GM19328 (cell line): ENCODE data around the gene GRM5.
"Not testable (repeated sequence)": the region's sequence is repeated elsewhere in the genome, so short reads cannot be mapped to it uniquely, and the experiment has no call there.

Source experiments
- ATAC-seq: cut with Tn5 transposase; IDR thresholded peaks from one replicate; pipeline ENCODE4 v1.9.1; 2021; ENCODE audit warnings: mild to moderate bottlenecking, moderate library complexity; ENCODE audit not compliant: unreplicated experiment

The GRM5 gene

DNA sequence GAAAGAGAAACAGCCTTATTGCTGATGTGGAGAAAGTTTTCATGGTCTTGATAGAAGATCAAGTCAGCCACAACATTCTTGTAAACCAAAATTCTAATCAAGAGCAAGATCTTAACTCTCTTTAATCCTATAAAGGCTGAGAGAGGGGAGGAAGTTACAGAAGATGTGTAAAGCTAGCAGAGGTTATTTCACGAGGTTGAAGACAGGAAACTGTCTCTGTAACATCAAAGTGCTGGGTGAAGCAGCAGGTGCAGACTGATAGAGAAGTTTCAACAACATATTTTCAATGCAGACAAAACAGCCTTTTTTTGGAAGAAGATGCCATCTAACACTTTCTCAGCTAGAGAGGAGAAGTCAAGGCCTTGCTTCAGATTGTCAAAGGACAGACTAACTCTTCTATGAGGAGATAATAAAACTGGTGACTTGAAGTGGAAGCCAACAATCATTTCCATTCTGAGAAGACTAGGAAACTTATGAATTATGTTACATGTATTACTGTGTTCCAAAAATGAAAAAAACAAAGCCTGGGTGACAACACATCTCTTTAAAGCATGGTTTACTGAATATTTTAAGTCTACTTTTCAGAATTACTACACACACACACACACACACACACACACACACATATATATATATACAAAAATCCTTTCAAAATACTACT, 221.9 kb downstream of the GRM5 start:
- ATAC-seq, result not testable (repeated sequence)

DNA sequence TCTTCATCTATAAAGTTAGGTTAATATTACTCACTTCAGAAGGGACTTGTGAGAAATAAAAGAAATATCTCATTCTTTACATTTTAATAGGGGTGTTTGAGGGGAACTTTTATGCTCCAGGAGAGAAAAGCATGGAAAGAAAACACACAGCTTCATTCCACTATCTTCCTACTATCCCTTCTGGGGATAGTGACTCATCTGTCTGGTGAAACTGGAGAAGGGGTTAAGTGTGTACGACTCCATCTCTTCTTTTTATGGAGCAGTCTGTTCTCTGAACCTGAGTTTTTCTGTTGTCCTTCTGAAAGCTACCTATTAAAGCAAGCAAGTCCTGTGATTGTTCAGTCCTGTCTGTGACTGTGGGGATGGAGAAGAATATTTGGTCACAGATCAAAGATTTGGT, 227.6 kb downstream of the GRM5 start:
- not testable (repeated sequence) for ATAC-seq

DNA sequence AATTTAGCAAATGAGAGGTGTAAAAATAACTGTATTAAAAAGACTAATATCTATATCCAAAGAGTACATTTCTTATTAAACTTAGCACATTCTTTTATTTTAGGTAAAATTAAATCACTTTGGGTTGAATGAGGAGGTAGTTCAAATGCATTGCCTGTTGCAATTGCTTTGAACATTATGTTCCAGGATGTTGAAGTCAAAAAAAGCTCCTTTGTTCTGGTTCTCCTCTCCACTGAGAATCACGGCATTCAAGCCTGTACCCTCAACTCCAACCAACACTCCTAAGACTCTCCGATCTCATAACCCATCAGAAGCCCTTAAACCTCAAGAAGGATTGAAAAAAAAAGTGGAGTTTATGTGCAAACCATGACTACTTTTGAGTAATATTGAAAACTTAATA, 230.1 kb downstream of the GRM5 start:
- not testable (repeated sequence) for ATAC-seq

DNA sequence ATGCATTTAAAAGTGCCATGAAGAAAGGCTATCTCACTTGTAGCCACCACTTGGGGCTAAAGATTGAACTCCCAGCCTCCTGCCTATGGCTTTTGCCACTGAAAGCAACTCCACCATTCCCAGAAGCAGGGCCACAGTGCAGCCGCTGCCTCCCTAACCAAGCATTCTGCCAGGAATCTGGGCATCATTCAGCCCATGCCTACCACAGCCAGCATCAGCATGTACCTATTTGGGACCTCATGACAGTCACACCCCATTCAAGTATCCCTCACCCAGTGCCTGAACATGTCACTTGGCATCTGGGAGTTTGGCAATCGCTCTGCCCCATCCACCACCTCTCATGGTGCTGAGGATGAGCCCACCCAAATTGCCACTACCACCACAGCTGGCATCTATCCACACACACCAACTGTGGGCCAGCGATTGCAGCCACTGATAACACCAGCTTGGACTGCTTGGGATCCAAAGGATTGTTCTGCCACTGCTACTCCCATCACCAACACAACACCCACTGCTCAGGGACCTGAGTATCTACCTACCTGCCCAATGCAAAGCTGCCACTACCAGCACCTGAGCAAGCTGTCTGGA, 234.4 kb downstream of the GRM5 start:
- no peak for ATAC-seq

DNA sequence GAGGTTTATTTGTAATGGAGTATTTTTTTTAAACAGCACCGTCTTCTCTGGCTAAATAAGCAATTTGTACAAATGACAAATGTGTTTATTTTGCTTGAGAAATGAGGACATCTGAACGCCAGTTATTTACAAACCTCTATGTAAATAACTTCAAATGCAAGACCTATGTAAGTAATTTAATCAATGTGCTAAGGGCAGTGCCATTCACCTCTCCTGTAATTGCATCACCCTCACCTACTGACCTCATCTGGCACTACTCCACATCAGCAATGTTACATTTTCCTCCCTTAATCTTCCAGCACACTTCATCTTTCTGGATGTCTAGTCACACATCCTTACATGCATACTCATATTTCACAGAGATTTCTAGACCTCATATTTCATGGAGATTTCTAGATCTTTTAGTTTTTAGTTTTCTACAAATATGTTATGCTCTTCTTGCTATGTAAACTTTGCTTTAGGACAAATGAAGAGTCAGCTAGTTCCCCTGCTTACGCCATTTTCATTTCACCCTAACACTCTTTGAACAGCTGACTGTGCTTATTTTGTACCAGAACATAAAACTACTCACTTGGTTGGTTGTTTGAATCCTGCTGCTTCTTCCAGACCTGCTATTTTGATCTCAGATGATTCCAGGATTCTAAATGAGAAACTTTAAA, 238.6 kb downstream of the GRM5 start:
- no peak for ATAC-seq

DNA sequence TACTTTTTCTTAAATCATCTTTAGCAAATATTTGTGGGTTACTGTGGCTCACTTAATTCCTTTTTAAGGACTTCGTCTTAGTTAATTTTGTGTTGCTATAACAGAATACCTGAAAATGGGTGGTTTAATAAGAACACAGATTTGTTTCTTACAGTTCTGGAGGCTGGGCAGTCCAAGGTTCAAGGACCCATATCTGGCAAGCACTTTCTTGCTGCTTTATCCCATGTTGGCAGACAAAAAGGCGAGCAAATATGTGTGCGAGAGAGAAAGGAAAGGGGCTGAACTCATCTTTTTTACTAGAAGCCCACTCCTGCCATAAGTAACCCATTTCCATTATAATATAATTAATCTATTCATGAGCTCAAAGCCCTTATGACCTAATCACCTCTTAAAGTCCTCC, 246.2 kb downstream of the GRM5 start:
- ATAC-seq, result no peak

DNA sequence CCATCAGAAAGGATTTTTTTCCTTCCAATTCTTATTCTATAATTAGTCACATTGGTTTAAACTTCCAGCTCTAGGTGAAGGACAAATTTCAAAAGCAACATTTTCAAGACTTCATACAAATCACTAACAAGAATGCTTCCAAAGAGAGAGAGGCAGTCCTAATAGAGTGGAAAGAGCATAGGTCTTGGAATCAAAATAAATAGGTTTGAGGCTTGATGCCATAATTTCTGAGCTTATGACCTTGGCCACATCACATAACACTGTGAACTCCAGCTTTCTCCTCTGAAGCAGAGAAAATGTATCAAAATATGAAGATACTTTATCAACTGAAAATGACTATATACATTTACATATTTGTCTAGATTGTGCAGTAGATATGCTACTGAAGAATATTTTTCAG, 246.8 kb downstream of the GRM5 start:
- ATAC-seq, result no peak

DNA sequence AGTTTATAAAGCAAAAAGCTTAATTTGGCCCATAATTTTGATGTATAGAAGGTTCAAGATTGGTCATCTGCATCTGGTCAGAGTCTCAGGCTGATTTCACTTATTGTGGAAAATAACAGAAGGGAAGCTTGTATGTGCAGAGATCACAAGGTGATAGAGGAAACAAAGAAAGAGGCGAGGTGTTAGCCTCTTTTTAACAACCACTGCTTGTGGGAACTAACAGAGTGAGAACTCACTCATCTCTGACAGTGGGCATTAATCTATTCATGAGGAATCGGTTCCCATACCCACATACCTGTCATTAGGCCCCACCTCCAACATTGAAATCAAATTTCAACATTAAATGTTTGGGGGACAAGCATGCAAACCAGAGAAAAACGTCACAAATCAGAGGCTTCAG, 250.3 kb downstream of the GRM5 start:
- no peak for ATAC-seq

DNA sequence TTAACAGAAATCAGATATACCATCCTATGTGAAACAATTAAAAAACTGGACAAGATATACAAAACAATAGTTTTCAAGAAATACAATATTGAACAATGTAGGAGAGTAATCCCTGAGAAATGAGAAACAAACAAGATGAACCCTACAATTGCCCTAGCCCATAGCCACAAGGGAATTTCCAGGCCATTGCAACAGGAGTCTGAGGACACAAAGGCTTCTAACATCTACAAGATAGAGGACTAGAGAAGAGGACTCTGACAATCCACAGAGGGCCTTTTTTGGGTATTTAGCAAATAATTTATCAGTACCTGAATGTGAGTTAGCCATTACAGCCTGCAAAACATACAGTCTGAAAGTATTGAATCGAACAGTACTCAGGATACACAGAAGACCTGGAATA, 251.7 kb downstream of the GRM5 start:
- ATAC-seq, result no peak

DNA sequence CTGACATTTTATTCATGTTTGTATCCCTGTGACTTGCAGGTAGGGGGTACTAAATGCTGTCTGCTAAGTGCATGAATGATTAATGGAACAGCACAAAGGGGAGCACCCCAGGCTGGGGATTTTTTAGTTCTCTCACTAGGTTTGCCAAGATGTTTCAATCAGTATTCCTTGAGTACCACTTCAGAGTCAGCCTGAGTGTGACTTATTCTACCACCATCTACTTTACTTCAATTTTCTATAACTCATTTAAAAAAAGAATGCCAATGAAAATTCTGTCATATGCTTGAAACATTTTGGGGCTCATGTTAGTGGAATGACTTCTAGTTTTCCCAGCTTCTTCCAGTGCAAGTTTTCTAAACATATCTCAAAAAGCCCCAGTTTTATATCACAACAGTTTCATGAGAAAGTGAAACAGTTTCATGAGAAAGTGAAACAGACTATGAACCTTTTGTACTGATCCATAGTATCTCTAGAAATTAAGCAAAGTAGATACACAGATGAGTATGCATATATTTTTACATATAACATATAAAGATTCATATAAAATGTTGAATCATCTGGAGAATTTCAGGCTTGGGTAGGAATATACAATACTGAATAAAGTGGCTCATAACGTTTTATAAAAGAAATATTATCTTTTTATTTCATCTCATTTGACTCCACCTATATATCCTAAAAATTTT, 252.4 kb downstream of the GRM5 start:
- ATAC-seq, result peak; percentile 78

DNA sequence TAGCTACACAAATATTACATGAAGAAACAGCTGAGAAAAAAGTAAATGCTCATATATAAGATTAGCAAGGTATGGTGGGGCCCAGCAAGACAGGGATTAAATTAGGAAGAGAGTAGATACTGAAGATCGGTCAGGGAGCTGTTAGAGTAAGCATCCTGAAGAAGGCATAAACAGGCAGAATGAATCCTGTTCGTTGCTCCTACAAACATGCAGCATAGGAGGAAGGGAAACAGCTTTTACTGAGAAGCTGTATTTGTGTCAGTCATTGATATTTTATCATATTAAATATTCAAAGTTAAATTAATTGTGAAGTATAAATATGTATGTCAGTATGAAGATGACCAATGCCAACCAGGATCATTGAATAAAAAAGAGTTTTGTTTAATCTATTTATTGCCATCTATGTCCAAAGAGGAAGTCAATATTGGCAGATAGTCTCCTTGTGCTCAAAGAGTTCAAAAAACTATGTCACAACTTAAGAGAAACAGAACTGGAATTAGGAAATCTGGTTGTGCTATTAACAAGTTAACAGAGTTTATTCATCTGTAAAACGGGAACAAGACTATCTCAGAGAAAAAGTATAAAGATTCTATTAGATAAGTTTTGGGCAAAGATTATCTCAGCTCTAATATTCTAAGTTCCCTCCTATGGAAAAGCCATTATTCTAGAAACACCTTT, 255.2 kb downstream of the GRM5 start:
- ATAC-seq, result no peak

DNA sequence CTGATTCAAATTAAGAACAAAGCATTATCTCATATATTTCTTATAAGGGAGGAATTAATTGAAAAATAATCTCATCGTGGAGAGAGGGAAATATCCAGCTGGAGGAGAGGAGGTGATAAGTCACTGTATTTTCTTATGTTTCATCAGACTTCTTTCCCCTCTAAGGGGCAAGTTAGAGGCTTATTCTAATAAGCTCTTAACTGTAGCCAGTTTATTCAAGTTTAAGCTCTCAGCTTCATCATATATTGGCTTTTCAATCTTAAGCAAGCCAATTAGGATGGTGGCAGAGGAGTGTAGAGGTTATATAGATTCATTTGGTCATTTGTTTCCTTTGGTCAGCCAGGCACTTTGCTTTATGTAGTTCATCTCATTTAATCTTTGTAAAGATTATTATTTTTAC, 256.7 kb downstream of the GRM5 start:
- no peak for ATAC-seq

DNA sequence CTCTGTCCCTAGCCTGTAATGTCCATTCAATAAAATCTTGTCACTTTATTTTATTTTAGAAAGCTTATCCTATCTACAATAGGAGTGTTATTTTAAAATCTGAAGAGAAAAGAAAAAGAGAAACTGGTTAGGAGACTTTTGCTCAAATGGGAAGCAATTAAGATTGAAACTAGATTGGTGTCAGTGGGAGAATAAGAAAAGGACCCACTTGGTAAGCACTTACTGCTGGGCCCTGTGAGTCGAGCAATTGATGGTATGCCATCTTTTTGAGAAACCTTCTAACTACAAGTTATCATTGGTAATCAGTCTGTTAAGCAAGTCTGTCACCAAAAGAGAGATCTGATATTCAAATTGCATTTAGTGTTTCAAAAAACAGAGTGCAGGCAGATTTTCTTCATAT, 258.4 kb downstream of the GRM5 start:
- no peak for ATAC-seq

DNA sequence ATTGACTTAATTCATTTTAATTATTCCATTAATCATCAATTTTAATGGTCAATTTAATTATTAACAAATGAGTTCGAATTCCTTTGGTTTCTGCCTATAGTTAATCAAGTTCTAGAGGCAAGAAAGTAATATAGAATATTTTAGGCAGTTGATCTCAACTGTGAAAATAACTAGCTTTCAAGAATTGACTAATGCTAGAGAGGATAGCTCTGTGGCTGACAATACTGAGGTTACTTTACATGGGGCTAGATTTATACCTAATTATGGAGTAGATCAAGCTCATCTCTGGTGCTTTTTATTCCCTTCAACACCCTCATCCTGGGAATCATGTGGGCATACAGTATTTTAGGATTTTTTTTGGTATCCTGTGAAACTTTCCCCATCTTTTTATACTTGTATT, 259.4 kb downstream of the GRM5 start:
- no peak for ATAC-seq

DNA sequence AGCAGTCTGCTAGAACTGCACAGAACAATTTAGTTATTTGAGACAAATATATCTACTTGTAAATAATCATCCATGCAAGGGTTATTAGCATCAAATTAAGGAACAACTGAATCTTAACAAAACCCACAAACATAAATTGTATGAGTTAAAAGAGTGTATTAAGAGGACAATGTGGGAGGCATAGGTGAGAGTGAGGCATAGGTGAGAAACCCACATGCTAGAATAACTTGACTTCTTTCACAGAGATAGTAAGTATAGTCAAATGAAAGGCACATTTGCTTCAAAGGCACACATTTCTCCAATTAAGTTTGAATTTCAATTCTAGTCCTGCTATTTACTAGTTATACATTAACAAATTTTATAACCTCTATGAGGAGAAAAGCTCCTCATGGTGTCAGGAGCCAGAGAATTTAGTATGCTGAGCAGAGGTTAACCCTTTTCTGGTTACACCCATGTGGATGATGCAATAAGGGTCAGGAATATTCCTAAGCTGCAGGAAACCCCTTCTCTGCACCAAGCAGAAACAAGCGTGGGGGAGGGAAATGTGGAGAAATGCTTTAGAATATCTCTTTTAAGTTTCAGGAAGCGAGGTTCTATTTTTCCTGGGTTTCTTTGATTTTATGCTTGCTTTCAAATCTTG, 264.2 kb downstream of the GRM5 start:
- no peak for ATAC-seq

DNA sequence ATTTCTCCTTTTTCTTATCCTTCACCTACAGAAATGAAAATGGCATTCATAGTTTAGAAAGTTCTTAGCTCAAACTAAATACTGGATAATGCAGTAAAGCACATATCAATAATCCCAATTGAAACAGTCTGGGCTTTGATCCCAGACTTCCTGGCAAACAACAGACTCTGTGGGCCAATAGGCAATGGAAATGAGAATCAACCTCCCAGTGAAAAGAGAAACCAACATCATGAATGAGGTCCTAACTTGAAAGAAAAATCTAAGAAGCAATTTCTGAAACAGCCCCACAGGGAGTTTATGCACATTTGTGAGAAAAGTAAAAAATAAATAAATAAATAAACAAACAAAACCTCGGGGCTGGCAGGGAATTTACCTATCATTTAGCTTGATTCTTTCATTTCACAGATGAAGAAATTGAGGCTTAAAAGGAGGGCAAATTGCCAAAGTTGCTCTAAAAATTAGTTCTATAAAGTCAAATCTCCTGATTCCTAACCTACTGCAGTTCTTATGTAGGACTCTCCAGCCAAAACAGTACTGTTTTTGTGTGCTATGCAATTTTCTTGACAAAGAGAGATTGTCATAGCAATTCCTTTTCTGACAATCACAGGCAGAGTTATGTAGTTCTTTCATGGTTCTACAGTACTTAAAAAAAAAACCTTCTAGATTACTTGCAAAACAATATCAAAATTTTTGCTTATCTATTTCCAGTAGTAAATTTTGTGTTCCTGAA, 265.8 kb downstream of the GRM5 start:
- ATAC-seq, result no peak

DNA sequence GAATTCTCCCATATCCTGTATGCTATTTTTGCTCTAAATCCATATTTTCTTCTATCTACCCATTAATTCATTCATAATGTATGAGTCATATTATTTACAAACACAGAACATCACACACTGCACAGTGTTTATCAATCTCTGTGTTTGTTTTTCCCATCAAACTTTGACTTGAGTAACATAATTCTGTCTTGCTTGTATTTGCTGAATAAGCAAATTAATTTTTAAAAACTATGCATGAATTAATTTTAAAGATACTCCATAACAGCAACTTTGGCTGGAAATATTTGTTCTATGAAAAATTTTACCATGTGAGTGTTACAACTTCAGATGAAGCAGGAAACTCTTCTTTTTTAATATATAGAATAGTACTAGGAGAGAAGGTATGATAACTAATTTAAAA, 275.6 kb downstream of the GRM5 start:
- ATAC-seq, result no peak

DNA sequence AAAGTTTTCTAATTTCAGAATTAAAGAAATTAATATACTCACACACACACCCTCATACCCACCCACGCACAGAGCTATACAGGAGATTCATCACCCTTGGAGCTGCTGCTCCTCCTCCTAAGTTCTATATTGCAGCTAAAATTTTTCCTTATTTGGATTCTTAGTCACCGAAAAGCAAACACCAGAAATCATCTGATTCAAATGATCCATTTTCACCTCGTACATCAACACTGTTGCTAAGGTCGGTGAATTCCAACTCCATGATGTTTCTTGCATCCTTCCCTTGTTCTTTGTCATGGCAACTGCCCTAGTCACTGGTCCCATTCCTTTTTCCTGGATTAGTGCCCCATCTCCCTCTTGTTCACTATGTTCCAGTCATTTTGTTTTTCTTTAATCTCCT, 286.2 kb downstream of the GRM5 start:
- ATAC-seq, result no peak

DNA sequence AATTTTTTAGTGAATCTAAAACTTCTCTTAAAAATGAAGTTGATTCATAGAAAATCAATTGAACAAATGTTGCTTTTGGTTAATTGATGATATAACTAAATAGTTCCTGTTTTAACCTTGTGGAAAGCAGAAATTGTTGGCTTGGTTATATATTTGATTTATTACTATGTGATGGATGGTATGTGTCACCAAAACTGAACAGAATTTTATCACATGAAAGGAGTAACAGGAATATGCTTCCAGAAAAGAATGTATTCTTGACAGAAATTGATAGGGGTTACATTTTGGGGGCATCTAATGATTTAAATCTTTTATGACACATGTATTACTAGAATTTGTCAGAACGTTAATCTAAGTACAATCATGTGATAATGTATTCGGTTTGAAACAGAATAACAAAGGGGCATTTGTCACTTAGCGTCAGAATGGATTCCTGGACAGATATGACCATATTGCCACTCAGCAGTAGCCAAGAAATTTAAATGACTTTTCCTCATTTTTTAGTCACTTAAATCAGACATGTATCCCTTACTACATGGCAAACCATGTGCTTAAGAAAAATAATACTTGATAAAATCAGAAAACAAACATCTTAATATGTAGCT, 295.2 kb downstream of the GRM5 start:
- no peak for ATAC-seq

DNA sequence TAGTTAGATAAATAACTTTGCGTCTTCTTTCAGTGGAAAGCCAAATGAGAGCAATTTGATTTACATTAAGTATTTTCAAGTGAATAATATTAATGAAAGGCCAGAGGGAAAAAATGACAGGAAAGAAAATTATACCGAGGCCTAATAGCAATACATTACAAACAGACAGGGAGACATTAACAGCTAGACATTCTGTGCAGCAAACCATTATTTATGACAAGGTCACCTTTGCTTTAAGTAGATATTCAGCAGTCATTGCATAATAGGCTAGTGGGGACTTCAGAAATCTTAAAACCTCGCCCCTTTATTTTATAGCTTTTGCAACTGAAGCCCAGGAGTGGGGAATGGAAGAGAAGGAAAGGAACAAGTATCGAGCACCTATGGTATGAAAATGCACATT, 321.6 kb downstream of the GRM5 start:
- no peak for ATAC-seq
